Gastroesophageal sphincter (tissue), 4 donors: ENCODE results near the gene CCDC137. TPM values are rescaled to one million over a fixed set of nuclear protein-coding genes. Genes with fewer than 3 reads are reported as not detected.

Experiments
- ATAC-seq: fragments of 150-250 bp; one replicate; pipeline ENCODE4 v1.9.1; 2016; ENCODE audit warnings: mild to moderate bottlenecking, moderate library complexity
- H3K27ac ChIP-seq, 4 donors: fragments of 200-600 bp; sonication (generic) in 3 of 4; 1 replicate in 3 of 4; 2 replicates in 1 of 4; pipeline ENCODE4 v1.5.1; 2016 to 2019
- H3K27me3 ChIP-seq: fragments of 200-600 bp; sonication (generic); one replicate; pipeline ENCODE4 v1.5.1; 2019
- H3K36me3 ChIP-seq, 2 donors: fragments of 200-600 bp; sonication (generic); one replicate each; pipeline ENCODE4 v1.5.1; 2019; ENCODE audit warnings: control low read depth in 1 of 2
- H3K4me1 ChIP-seq, 3 donors: fragments of 200-600 bp; sonication (generic); 1 replicate in 2 of 3; 2 replicates in 1 of 3; pipeline ENCODE4 v1.5.1; 2016 to 2019; ENCODE audit warnings: control low read depth in 2 of 3
- H3K4me3 ChIP-seq, 2 donors: fragments of 200-600 bp; sonication (generic); one replicate each; pipeline ENCODE4 v1.5.1; 2019; ENCODE audit warnings: mild to moderate bottlenecking in 1 of 2, moderate library complexity in 1 of 2
- H3K9me3 ChIP-seq, 3 donors: fragments of 200-600 bp; sonication (generic); one replicate each; pipeline ENCODE4 v1.5.1; 2017 to 2019; ENCODE audit warnings: control low read depth in 2 of 3
- EP300 ChIP-seq: sonication (generic); formaldehyde crosslinking; IDR thresholded peaks from one replicate; pipeline ENCODE4 v1.6.1; 2017; ENCODE audit warnings: antibody characterized with exemption, mild to moderate bottlenecking
- POLR2A ChIP-seq, 2 donors: fragments of 450-650 bp; IDR thresholded peaks; one replicate each; pipeline ENCODE4 v1.6.1; 2017; ENCODE audit warnings: antibody characterized with exemption in 2 of 2, mild to moderate bottlenecking in 2 of 2, moderate library complexity in 1 of 2
- POLR2AphosphoS5 ChIP-seq: sonication (generic); formaldehyde crosslinking; IDR thresholded peaks from one replicate; pipeline ENCODE4 v1.6.1; 2017; ENCODE audit warnings: antibody characterized with exemption
- WGBS, 2 donors: methylation state at CpG; one replicate each; pipeline ENCODE4 v1.1.5; 2018; ENCODE audit warnings: low coverage in 1 of 2; 5-methylcytosine and 5-hydroxymethylcytosine counted together
- total RNA-seq, 4 donors: library from RNA; depleted of rRNA; stranded (reverse); fragments of >200 nt; gene quantifications; one replicate each; pipeline ENCODE4 v1.1.0, GENCODE V29; 2016
- TF ChIP-seq, protein P1 (sequence below), 4 experiments: fragments of 200-600 bp in 2 of 4; fragments of 450-650 bp in 2 of 4; sonication (generic) in 1 of 4; IDR thresholded peaks; one replicate each; pipeline ENCODE4 v1.5.1; 2017 to 2019; ENCODE audit warnings: antibody characterized with exemption in 4 of 4, mild to moderate bottlenecking in 2 of 4, moderate library complexity in 2 of 4

Gene CCDC137
- total RNA-seq, 4 donors from 2014 or later = 8.2 to 16.1 (median 11.4) TPM

DNA sequence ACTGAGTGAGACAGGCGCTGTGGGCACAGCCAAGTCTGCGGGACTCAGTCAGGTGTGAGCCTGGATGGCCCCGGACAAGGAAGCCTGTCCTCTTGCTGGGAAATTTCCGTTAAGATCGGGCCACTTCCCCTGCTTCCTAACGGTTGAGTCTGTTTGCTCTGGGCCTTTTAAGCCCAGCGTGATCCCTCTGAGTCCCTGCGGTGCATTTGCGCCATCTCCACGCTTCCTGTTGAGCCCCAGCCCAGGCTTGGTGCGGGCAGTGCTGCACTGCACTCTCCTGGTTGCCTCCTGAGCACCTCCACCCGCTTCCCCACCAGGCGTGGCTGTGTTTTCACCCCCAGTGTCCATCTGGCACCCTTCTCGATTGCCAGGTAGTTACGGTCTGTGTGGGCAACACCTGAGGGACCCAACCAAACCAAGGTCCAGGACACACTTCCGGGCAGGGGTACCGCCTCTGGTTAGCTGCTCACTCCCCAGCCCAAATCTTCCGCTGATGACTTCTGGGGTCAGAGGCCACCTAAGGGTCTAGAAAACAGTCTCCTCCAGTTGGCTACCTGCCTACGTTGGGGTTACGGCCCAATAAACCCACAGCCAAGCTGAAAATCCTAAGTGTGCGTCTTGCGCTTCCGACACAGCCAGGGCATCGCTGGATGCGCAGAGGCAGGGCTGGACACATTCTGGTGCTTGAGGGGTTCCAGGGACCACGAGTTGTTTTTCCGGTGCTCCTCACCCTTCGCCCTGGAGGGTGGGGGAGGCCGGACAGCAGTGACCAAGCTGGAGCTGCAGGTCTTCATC is 44.2 kb downstream of the CCDC137 start:
- ATAC-seq = no peak
- TF ChIP-seq POLR2AphosphoS5 (no peak), EP300 (no peak), POLR2A (IDR thresholded peaks at IDR 0.05) (no peak)
- TF ChIP-seq, protein P1, sequence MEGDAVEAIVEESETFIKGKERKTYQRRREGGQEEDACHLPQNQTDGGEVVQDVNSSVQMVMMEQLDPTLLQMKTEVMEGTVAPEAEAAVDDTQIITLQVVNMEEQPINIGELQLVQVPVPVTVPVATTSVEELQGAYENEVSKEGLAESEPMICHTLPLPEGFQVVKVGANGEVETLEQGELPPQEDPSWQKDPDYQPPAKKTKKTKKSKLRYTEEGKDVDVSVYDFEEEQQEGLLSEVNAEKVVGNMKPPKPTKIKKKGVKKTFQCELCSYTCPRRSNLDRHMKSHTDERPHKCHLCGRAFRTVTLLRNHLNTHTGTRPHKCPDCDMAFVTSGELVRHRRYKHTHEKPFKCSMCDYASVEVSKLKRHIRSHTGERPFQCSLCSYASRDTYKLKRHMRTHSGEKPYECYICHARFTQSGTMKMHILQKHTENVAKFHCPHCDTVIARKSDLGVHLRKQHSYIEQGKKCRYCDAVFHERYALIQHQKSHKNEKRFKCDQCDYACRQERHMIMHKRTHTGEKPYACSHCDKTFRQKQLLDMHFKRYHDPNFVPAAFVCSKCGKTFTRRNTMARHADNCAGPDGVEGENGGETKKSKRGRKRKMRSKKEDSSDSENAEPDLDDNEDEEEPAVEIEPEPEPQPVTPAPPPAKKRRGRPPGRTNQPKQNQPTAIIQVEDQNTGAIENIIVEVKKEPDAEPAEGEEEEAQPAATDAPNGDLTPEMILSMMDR (IDR thresholded peaks at IDR 0.05) = no peak
- no peaks in the 10 kb centered on the region for H3K9me3 ChIP-seq
- WGBS, 2 donors = 0 to 8% methylated on average over 5 of the region's 29 CpGs
- peak overlapping the region in 1 of 2 donors; percentile 87 for H3K4me3 ChIP-seq
- H3K27ac ChIP-seq = peak overlapping the region in 1 of 4 donors; percentile 77
- no peaks in the 10 kb centered on the region for H3K27me3 ChIP-seq
- H3K36me3 ChIP-seq = peaks cover 0 to 28% of the 10 kb centered on the region in 2 donors
- peaks cover 0 to 41% (median 28%) of the 10 kb centered on the region in 3 donors for H3K4me1 ChIP-seq

DNA sequence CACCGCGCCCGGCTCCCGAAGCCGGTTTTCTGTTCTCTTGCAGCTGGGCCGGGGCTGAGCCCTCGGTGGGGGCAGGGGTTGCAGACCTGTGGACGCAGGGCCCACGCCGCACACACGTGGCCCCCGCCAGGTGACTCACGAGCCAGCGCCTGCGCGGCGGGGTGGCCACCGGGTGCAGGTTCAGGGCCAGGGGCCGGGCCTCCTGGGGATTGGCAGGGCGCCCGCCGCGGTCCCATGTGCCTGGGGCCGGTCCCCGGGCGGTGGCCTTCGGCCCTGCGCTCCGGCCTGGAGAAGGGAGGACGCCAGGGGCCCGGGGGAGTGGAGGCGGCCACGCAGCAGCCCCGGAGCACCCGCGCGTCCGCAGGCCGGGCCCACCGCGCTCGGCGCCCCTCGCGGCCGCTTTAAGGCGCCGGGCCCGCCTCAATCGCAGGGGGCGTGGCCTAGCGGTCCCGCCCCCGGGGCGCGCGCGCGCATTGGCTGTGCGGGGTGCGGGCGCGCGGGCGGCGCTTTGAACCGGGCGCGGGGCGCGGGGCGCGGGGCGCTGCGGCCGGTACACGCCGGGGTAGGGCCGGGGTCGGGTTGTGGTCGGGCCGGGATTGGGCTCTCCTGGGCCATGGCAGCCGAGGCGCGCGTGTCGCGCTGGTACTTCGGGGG is 45.4 kb downstream of the CCDC137 start, which contains the start of gene SLC25A10:
SLC25A10 (plus strand) TSS at position 471 of the 654 bp plus-strand sequence; CDS start at position 614, 143 bp downstream.
- H3K4me3 ChIP-seq = peak within 1 kb of the TSS; percentile 75 to 87
- H3K27me3 ChIP-seq = no peaks in the 10 kb centered on the region
- peak within 1 kb of the TSS in 3 of 4 donors; percentile 56 to 77 (median 68) for H3K27ac ChIP-seq
- TF ChIP-seq POLR2AphosphoS5 (no peak), POLR2A (IDR thresholded peaks at IDR 0.05) (peak; percentile 21 to 51)
- TF ChIP-seq, protein P1 (IDR thresholded peaks at IDR 0.05) = peak in 2 of 4 experiments; percentile 53 to 54
- 0% methylated on average over 1 of the region's 89 CpGs; no CpG with 5 or more reads in 1 of the 2 donors for WGBS, 2 donors
- no peaks in the 10 kb centered on the region for H3K9me3 ChIP-seq
- ATAC-seq = peak; percentile 88
- peaks cover 0 to 41% (median 28%) of the 10 kb centered on the region in 3 donors for H3K4me1 ChIP-seq
- peaks cover 0 to 16% of the 10 kb centered on the region in 2 donors for H3K36me3 ChIP-seq

DNA sequence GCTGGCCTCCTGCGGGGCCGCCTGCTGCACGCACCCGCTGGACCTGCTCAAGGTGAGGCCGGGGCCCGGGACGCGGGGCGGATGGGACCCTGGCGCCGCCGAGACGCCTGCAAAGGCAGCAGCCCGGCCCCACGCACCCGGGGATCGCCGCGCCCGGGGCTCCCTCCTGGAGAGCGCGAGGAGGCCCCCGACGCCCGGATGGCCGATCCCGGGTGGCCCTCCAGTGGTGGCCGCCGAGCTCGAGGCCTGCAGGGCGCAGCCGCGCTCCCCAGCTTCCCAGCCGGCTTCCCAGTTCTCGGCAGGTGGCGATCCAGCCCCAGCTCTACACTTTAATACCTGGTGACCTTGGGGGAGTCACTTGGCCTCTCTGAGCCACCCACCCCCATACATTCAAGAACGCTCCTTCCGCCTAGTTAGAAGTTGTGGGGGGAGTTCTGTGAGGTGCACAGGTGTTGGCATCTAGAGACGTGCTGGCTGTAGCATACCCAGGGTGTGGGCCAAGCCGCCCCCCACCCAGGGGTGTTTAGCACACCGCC is 46.0 kb downstream of the CCDC137 start:
- TF ChIP-seq EP300 = no peak
- TF ChIP-seq, protein P1 (IDR thresholded peaks at IDR 0.05) = peak in 3 of 4 experiments; percentile 5 to 33 (median 25)
- Histone ChIP-seq H3K4me3 (peak overlapping the region; percentile 75 to 87), H3K36me3 (peaks cover 0 to 14% of the 10 kb centered on the region in 2 donors), H3K4me1 (peaks cover 0 to 41% (median 28%) of the 10 kb centered on the region in 3 donors), H3K9me3 (no peaks in the 10 kb centered on the region), H3K27ac (peak overlapping the region in 3 of 4 donors; percentile 56 to 77 (median 68)), H3K27me3 (no peaks in the 10 kb centered on the region)
- no CpG with 5 or more reads among the region's 41 CpGs for WGBS, 2 donors
- ATAC-seq = peak; percentile 38

DNA sequence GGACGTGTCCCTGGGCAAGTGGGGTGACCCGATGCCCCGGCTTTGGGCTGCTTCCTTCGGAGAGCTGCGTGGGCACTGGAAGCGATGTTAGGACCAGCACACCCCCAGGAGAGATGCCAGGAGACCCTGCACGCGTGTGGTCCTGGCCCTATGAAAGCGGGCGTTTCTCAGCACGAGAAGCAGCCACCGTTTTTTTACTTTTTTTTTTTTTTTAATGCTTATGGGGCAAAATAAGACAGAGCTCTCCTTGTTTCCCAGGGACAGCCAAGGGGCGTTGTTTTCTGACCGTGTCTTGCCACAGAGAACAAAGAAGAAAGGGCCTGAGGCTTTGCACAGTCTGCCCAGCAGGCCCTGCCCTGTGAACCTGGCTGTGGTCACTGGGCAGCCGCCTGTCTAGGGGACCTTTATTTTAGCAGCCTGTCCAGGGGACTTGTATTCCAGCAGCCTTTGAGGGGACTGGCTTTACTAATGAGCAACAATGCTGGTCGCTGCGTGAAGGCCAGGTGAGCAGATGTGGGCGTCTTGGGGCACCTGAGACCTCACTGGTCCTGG is 46.5 kb downstream of the CCDC137 start:
- Histone ChIP-seq H3K27ac (peak overlapping the region in 2 of 4 donors; percentile 68 to 77), H3K4me3 (peak overlapping the region; percentile 75 to 87), H3K36me3 (peaks cover 0 to 14% of the 10 kb centered on the region in 2 donors), H3K27me3 (no peaks in the 10 kb centered on the region), H3K9me3 (no peaks in the 10 kb centered on the region), H3K4me1 (peaks cover 0 to 41% (median 28%) of the 10 kb centered on the region in 3 donors)
- TF ChIP-seq, protein P1 (IDR thresholded peaks at IDR 0.05) = no peak
- no peak for TF ChIP-seq POLR2AphosphoS5
- TF ChIP-seq POLR2A (IDR thresholded peaks at IDR 0.05) = no peak
- TF ChIP-seq EP300 = no peak
- no peak for ATAC-seq
- 22 to 100% methylated on average over 1 to 12 of the region's 18 CpGs for WGBS, 2 donors
